Ascending aorta (tissue), 2 donors: ENCODE measurements around the gene KIAA1191. TPM values are rescaled to one million over a fixed set of nuclear protein-coding genes. Genes with fewer than 3 reads are reported as not detected.

Experiments used
- DNase-seq, 2 donors: peaks; one replicate each; pipeline ENCODE4 v3.0.0-alpha.2; 2019; ENCODE audit warnings: low spot score in 2 of 2
- H3K27ac ChIP-seq, 2 donors: fragments of 200-600 bp; sonication (generic); one replicate each; pipeline ENCODE4 v1.5.1; 2016 to 2017; ENCODE audit warnings: mild to moderate bottlenecking in 1 of 2
- H3K27me3 ChIP-seq: fragments of 200-600 bp; sonication (generic); one replicate; pipeline ENCODE4 v1.5.1; 2017
- H3K36me3 ChIP-seq, 2 donors: fragments of 200-600 bp; sonication (generic); one replicate each; pipeline ENCODE4 v1.5.1; 2016
- H3K4me1 ChIP-seq, 2 donors: fragments of 200-600 bp; sonication (generic); one replicate each; pipeline ENCODE4 v1.5.1; 2016 to 2017; ENCODE audit warnings: mild to moderate bottlenecking in 1 of 2
- H3K4me3 ChIP-seq, 2 donors: fragments of 200-600 bp; sonication (generic); one replicate each; pipeline ENCODE4 v1.5.1; 2016 to 2017; ENCODE audit warnings: mild to moderate bottlenecking in 1 of 2
- H3K9me3 ChIP-seq, 2 donors: fragments of 200-600 bp; sonication (generic); one replicate each; pipeline ENCODE4 v1.5.1; 2016
- intact Hi-C: fragments of 100-400 bp; cut with DNase I; formaldehyde crosslinking; loops from one replicate; pipeline ENCODE4 v1.15.1; 2023
- total RNA-seq: library from RNA; depleted of rRNA; stranded (reverse); fragments of >200 nt; gene quantifications from one replicate; pipeline ENCODE4 v1.1.0, GENCODE V29; 2016
- TF ChIP-seq, protein P1 (sequence below), 3 experiments: fragments of 200-600 bp in 2 of 3; fragments of 450-650 bp in 1 of 3; sonication (generic) in 2 of 3; IDR thresholded peaks; one replicate each; pipeline ENCODE4 v1.5.1; 2016 to 2019; ENCODE audit warnings: antibody characterized with exemption in 3 of 3, mild to moderate bottlenecking in 1 of 3, moderate library complexity in 1 of 3

The KIAA1191 gene
- total RNA-seq, 1 donor from 2014 or later: 56.2 TPM

DNA sequence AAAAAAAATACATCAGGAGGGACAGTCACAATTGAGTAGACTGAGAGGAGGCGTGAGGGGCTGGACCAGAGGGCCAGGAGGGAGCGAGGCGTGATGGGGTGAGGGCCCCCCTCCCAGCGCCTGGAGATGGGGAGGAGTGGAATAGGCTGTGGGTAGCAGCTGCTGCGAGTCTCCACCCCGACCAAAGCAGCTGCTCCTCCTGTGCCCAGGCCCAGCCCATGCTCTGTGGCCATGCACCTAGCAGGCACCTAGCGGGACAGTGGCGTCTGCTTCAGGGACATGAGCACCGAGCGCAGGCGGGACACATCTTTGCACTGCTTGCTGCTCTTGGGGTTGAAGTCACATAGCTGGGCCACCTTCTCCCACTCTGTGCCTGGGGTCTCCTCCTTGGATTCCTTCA lies 31.0 kb upstream of the KIAA1191 start:
- H3K9me3 ChIP-seq: no peaks in the 10 kb centered on the region
- peaks cover 4 to 8% of the 10 kb centered on the region in 2 donors for H3K4me1 ChIP-seq
- no peak overlapping the region for H3K4me3 ChIP-seq
- H3K36me3 ChIP-seq: peaks cover 15 to 58% of the 10 kb centered on the region in 2 donors
- TF ChIP-seq, protein P1, sequence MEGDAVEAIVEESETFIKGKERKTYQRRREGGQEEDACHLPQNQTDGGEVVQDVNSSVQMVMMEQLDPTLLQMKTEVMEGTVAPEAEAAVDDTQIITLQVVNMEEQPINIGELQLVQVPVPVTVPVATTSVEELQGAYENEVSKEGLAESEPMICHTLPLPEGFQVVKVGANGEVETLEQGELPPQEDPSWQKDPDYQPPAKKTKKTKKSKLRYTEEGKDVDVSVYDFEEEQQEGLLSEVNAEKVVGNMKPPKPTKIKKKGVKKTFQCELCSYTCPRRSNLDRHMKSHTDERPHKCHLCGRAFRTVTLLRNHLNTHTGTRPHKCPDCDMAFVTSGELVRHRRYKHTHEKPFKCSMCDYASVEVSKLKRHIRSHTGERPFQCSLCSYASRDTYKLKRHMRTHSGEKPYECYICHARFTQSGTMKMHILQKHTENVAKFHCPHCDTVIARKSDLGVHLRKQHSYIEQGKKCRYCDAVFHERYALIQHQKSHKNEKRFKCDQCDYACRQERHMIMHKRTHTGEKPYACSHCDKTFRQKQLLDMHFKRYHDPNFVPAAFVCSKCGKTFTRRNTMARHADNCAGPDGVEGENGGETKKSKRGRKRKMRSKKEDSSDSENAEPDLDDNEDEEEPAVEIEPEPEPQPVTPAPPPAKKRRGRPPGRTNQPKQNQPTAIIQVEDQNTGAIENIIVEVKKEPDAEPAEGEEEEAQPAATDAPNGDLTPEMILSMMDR (IDR thresholded peaks at IDR 0.05): no peak
- intact Hi-C loops: no loop called here
- DNase-seq: no peak
- no peak overlapping the region for H3K27ac ChIP-seq
- H3K27me3 ChIP-seq: no peaks in the 10 kb centered on the region

DNA sequence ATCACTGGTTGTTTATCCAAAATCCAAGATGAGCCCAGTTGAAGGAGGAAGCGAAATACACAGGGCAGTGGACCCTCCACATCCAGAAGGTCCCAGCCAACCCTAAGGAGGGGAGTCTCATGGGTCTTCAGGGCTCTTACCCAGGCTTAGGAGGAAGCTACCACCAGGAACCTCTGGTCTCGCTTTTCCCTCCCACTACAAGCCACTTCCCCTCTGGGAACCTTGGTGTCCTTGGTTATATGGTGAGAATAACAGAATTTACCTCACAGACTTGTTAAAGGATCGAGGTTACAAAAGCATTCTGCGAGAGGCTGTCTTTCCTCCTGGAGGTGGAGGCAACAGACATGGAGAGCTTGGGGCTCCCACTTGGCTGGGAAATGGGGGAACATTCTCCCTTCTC lies 30.4 kb upstream of the KIAA1191 start:
- no peaks in the 10 kb centered on the region for H3K27me3 ChIP-seq
- peaks cover 14 to 57% of the 10 kb centered on the region in 2 donors for H3K36me3 ChIP-seq
- H3K27ac ChIP-seq: no peak overlapping the region
- H3K4me1 ChIP-seq: peaks cover 6 to 13% of the 10 kb centered on the region in 2 donors
- no peaks in the 10 kb centered on the region for H3K9me3 ChIP-seq
- TF ChIP-seq, protein P1 (IDR thresholded peaks at IDR 0.05): no peak
- H3K4me3 ChIP-seq: no peak overlapping the region
- no peak for DNase-seq
- intact Hi-C loops: no loop called here

DNA sequence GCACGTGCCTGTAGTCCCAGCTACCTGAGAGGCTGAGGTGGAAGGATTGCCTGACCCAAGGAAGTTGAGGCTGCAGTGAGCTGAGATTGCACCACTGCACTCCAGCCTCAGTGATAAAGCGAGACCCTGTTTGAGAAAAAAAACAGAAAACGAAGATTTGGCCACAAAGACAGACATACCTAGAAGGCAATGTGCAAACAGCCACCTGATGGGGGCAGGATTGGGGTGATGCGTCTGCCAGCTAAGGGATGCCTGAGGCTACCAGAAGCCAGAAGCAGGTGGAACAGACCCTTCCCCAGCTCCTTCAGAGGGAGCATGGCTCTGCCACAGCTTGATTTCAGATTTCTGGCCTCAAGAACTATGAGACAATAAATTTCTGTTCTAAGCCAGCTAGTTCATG lies 29.9 kb upstream of the KIAA1191 start:
- Histone ChIP-seq H3K9me3 (no peaks in the 10 kb centered on the region), H3K4me3 (no peak overlapping the region), H3K36me3 (peaks cover 13 to 52% of the 10 kb centered on the region in 2 donors), H3K4me1 (peaks cover 6 to 16% of the 10 kb centered on the region in 2 donors), H3K27me3 (no peaks in the 10 kb centered on the region), H3K27ac (no peak overlapping the region)
- intact Hi-C loops: no loop called here
- DNase-seq: no peak
- TF ChIP-seq, protein P1 (IDR thresholded peaks at IDR 0.05): no peak

DNA sequence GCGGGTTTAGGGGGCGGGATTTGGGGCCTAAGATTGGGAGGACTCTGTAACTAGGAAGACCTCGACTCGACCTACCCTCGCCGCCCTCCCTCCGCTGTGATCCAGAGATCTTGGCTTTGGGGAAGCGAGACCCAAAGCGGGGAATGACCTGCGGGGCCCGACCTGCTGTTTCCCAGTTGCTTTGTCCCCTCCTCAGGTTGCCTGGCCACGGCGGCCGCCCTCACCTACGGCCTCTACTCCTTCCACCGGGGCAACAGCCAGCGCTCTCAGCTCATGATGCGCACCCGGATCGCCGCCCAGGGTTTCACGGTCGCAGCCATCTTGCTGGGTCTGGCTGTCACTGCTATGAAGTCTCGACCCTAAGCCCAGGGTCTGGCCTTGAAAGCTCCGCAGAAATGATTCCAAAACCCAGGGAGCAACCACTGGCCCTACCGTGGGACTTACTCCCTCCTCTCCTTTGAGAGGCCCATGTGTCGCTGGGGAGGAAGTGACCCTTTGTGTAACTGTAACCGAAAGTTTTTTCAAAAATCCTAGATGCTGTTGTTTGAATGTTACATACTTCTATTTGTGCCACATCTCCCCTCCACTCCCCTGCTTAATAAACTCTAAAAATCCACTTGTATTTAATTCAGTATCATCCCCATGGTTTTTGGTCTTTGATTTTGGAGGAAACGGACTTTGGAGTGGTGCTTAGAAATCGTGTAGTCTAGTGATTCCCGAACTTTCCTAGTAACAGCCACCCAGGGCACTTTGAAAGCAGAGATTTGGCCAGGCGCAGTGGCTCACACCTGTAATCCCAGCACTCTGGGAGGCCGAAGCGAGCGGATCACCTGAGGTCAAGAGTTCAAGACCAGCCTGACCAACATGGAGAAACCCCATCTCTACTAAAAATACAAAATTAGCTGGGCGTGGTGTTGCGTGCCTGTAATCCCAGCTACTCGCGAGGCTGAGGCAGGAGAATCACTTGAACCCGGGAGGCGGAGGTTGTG lies 27.9 kb upstream of the KIAA1191 start:
- intact Hi-C loops: loop anchor here (1.0 to 10.0 kb wide), 4 partner anchors 27 to 615 kb away; partner anchors contain the start of genes CLTB, RNF44, TSPAN17 and UIMC1
- DNase-seq: no peak

DNA sequence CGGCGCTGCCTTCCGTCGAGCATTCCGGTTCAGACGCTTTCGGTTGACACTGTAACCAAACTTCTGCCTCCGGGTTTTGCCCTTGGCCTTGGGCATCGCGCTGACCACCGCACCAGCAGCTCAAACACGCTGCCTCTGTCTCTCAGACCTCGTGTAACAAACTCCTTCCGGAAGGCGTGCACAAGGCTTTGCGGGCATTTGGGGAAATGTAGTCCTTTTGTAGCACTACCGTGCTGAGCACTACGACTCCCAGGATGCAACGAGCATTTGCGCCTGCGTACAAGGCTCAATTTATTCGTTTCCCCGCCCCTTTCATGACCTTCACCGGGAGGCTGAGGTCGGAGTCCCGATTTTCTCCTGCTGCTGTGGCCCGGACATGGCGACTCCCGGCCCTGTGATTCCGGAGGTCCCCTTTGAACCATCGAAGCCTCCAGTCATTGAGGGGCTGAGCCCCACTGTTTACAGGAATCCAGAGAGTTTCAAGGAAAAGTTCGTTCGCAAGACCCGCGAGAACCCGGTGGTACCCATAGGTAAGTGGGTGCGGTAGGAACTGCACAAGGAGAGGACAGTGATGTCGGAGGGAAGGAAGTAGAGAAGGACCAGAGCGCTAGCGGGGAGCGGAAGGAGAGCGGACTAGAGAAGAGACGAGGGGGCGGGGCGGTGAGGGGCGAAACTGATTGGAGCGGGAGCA lies 27.0 kb upstream of the KIAA1191 start, which contains the start of the genes HIGD2A and NOP16:
Gene HIGD2A, plus strand, starts transcription at position 308 of the 691 bp plus-strand sequence. Its CDS starts 69 bp downstream, at position 377.
Gene NOP16, minus strand, starts transcription at position 155 of the 691 bp plus-strand sequence. Its CDS starts 59 bp downstream, at position 96.
- H3K4me3 ChIP-seq: peak within 1 kb of the TSS; percentile 67
- DNase-seq: peak; percentile 96 to 100
- H3K27me3 ChIP-seq: no peaks in the 10 kb centered on the region
- H3K36me3 ChIP-seq: peaks cover 27 to 51% of the 10 kb centered on the region in 2 donors
- intact Hi-C loops: loop anchor here (1.0 to 10.0 kb wide), 7 partner anchors 23 to 616 kb away; partner anchors contain the start of genes ARL10, CLTB, FAF2 and KIAA1191
- peaks cover 6 to 16% of the 10 kb centered on the region in 2 donors for H3K4me1 ChIP-seq
- peak within 1 kb of the TSS; percentile 92 for H3K27ac ChIP-seq
- H3K9me3 ChIP-seq: no peaks in the 10 kb centered on the region
- TF ChIP-seq, protein P1 (IDR thresholded peaks at IDR 0.05): no peak

More for the DNA sequence above, 27.9 kb upstream of the KIAA1191 start:
- TF ChIP-seq, protein P1 (IDR thresholded peaks at IDR 0.05): no peak
- peaks cover 19 to 49% of the 10 kb centered on the region in 2 donors for H3K36me3 ChIP-seq
- peak overlapping the region; percentile 92 for H3K27ac ChIP-seq
- no peaks in the 10 kb centered on the region for H3K27me3 ChIP-seq
- peaks cover 6 to 16% of the 10 kb centered on the region in 2 donors for H3K4me1 ChIP-seq
- no peaks in the 10 kb centered on the region for H3K9me3 ChIP-seq
- peak overlapping the region; percentile 67 for H3K4me3 ChIP-seq
